D721Med (cell line): ENCODE results near the gene TMEM258.
A peak's percentile ranks its signal among the peaks of the same experiment; 100 is the strongest.

Experiments used
- DNase-seq: peaks from one replicate; pipeline ENCODE4 v3.0.0; 2011; ENCODE audit warnings: low spot score; ENCODE audit not compliant: insufficient read length
- FAIRE-seq: peaks from 2 replicates; lab custom pipeline; 2011; peaks lifted over from hg19 to GRCh38; lab: Jason Lieb, UNC
- CTCF ChIP-seq: IDR thresholded peaks from 2 replicates; pipeline ENCODE4 v1.5.1; 2012; ENCODE audit warnings: mild to moderate bottlenecking, control low read depth; ENCODE audit not compliant: insufficient read depth; ENCODE audit errors: missing control alignments

Gene TMEM258

GRCh38 chr11:61830237-61831105 lies 38.1 kb upstream of the TMEM258 start:
- no peak for DNase-seq
- TF ChIP-seq CTCF, result no peak
- no peak for FAIRE-seq

- no peak for TF ChIP-seq CTCF
- FAIRE-seq (no peak), DNase-seq (no peak)
Measured at GRCh38 chr11:61829806-61830205, 37.4 kb upstream of the TMEM258 start.

- FAIRE-seq (no peak), DNase-seq (no peak)
- peak; percentile 37 for TF ChIP-seq CTCF
Measured at GRCh38 chr11:61828629-61829407, 36.4 kb upstream of the TMEM258 start.

- DNase-seq (no peak), FAIRE-seq (no peak)
- TF ChIP-seq CTCF, result no peak
Measured at GRCh38 chr11:61828379-61828628, 35.9 kb upstream of the TMEM258 start.

GRCh38 chr11:61827571-61828378 lies 35.4 kb upstream of the TMEM258 start, which contains the start of gene FADS2:
FADS2 (plus strand) TSS chr11:61828300; CDS start chr11:61828391, 91 bp downstream.
- TF ChIP-seq CTCF, result peak; percentile 3
- FAIRE-seq (no peak), DNase-seq (peak; percentile 73)

- FAIRE-seq (no peak), DNase-seq (no peak)
- TF ChIP-seq CTCF, result no peak
Measured at GRCh38 chr11:61826930-61827570, 34.7 kb upstream of the TMEM258 start.
